PC-9 (cell line): Measurements from ENCODE around the gene FBH1. TPM values are rescaled to one million over a fixed set of nuclear protein-coding genes. Genes with fewer than 3 reads are reported as not detected.

Experiments used
- BruUV-seq: library from RNA; stranded (reverse); fragments of 400-500 nt; replicated peaks from 2 replicates; lab custom pipeline; 2021; lab: Mats Ljungman, UMichigan
- CTCF ChIA-PET: fragments of 300-600 bp; sonication (Branson Sonifier 250); formaldehyde crosslinking; loops from one replicate; lab custom pipeline; 2022; ENCODE audit warnings: antibody characterized with exemption; lab: Charles Lee
- POLR2A ChIA-PET: fragments of 300-600 bp; sonication (Branson Sonifier 250); formaldehyde crosslinking; loops from one replicate; lab custom pipeline; 2022; ENCODE audit warnings: antibody characterized with exemption; ENCODE audit not compliant: unreplicated experiment; lab: Charles Lee
- DNase-seq, 2 experiments: peaks; one replicate each; pipeline versions ENCODE4 v3.0.0 to v3.0.0-alpha.2; 2015 to 2022; ENCODE audit warnings: mixed read lengths in 1 of 2
- H2AFZ ChIP-seq: fragments of 200-600 bp; sonication (generic); 2 replicates; pipeline ENCODE4 v1.8.1; 2017; ENCODE audit warnings: antibody characterized with exemption
- H3F3A ChIP-seq: fragments of 200-600 bp; sonication (generic); 2 replicates; pipeline ENCODE4 v1.8.1; 2017; ENCODE audit warnings: antibody characterized with exemption, mild to moderate bottlenecking, low read depth; ENCODE audit not compliant: insufficient read depth
- H3K27ac ChIP-seq: fragments of 200-600 bp; sonication (generic); 2 replicates; pipeline ENCODE4 v1.6.1; 2016; ENCODE audit warnings: mixed run types
- H3K27me3 ChIP-seq: fragments of 200-600 bp; sonication (generic); 2 replicates; pipeline ENCODE4 v1.6.1; 2016; ENCODE audit warnings: low read depth, mixed run types; ENCODE audit not compliant: insufficient read depth
- H3K36me3 ChIP-seq: fragments of 200-600 bp; sonication (generic); 2 replicates; pipeline ENCODE4 v1.6.1; 2016; ENCODE audit warnings: low read depth, mixed run types
- H3K4me1 ChIP-seq: fragments of 200-600 bp; sonication (generic); replicated peaks from 2 replicates; pipeline ENCODE4 v1.6.1; 2016; ENCODE audit warnings: mixed run types; ENCODE audit not compliant: insufficient read depth
- H3K4me2 ChIP-seq: fragments of 200-600 bp; sonication (generic); 2 replicates; pipeline ENCODE4 v1.6.1; 2017; ENCODE audit warnings: mixed run types
- H3K4me3 ChIP-seq: fragments of 200-600 bp; sonication (generic); 2 replicates; pipeline ENCODE4 v1.6.1; 2016; ENCODE audit warnings: mixed run types
- H3K79me2 ChIP-seq: fragments of 200-600 bp; sonication (generic); 2 replicates; pipeline ENCODE4 v1.6.1; 2017; ENCODE audit warnings: low read depth, mixed run types
- H3K9me2 ChIP-seq: fragments of 200-600 bp; sonication (generic); 2 replicates; pipeline ENCODE4 v1.8.1; 2017; ENCODE audit warnings: mild to moderate bottlenecking; ENCODE audit not compliant: insufficient read depth
- H3K9me3 ChIP-seq: fragments of 200-600 bp; sonication (generic); 2 replicates; pipeline ENCODE4 v1.8.1; 2016; ENCODE audit warnings: low read depth; ENCODE audit not compliant: insufficient read depth
- H4K20me1 ChIP-seq: fragments of 200-600 bp; sonication (generic); 2 replicates; pipeline ENCODE4 v1.8.1; 2017; ENCODE audit not compliant: insufficient read depth
- EZH2 ChIP-seq: fragments of 200-600 bp; sonication (generic); IDR thresholded peaks from 2 replicates; pipeline ENCODE4 v1.8.0; 2017; ENCODE audit warnings: antibody characterized with exemption, low read depth
- intact Hi-C: fragments of 100-400 bp; cut with micrococcal nuclease; formaldehyde crosslinking; loops from one replicate; pipeline ENCODE4 v1.10.0; 2022; ENCODE audit not compliant: unreplicated experiment
- total RNA-seq: library from RNA; stranded (reverse); gene quantifications from 2 replicates; pipeline ENCODE4 v1.2.3, GENCODE V29; 2021
- TF ChIP-seq, protein P1 (sequence below): fragments of 200-600 bp; sonication (generic); conservative IDR thresholded peaks from 2 replicates; pipeline ENCODE4 v1.6.1; 2017; ENCODE audit warnings: mixed run types, antibody characterized with exemption, mild to moderate bottlenecking, moderate library complexity

Gene FBH1
- total RNA-seq, 1 experiment from 2014 or later: 68.0 TPM

DNA sequence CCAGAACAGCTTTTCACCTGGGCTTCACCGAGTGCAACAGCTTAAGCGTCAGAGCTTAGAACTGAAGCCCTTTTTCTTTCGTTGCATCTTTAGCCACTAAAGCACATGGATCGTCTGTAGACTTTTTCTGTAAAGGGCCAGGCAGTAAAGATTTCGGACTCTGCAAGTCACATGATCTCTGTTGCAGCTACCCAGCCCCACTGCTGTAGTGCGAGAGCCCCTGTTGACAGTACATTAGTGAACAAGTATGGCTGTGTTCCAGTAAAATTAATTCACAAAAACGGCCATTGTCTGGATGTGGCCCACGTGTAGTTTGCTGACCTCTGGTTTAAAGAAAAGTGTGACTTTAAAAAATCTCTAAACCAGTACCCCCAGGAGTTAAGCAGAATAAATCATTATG is 39.4 kb downstream of the FBH1 start:
- no peaks in the 10 kb centered on the region for H4K20me1 ChIP-seq
- H3K4me2 ChIP-seq: no peak overlapping the region
- no TSS peak for BruUV-seq
- H3K4me3 ChIP-seq: no peak overlapping the region
- no peaks in the 10 kb centered on the region for H3K4me1 ChIP-seq
- no peak overlapping the region for H2AFZ ChIP-seq
- DNase-seq: no peak
- H3K36me3 ChIP-seq: peaks cover 3% of the 10 kb centered on the region; the same call in 1 of the 2 replicates
- TF ChIP-seq, protein P1, sequence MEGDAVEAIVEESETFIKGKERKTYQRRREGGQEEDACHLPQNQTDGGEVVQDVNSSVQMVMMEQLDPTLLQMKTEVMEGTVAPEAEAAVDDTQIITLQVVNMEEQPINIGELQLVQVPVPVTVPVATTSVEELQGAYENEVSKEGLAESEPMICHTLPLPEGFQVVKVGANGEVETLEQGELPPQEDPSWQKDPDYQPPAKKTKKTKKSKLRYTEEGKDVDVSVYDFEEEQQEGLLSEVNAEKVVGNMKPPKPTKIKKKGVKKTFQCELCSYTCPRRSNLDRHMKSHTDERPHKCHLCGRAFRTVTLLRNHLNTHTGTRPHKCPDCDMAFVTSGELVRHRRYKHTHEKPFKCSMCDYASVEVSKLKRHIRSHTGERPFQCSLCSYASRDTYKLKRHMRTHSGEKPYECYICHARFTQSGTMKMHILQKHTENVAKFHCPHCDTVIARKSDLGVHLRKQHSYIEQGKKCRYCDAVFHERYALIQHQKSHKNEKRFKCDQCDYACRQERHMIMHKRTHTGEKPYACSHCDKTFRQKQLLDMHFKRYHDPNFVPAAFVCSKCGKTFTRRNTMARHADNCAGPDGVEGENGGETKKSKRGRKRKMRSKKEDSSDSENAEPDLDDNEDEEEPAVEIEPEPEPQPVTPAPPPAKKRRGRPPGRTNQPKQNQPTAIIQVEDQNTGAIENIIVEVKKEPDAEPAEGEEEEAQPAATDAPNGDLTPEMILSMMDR: no peak
- TF ChIP-seq EZH2: no peak
- intact Hi-C loops: no loop called here
- no peaks in the 10 kb centered on the region for H3K9me2 ChIP-seq
- ChIA-PET CTCF (no interaction called here), POLR2A (no interaction called here)
- no peak overlapping the region for H3K27ac ChIP-seq
- no peaks in the 10 kb centered on the region for H3K27me3 ChIP-seq
- no peaks in the 10 kb centered on the region for H3K79me2 ChIP-seq
- no peaks in the 10 kb centered on the region for H3F3A ChIP-seq
- H3K9me3 ChIP-seq: no peaks in the 10 kb centered on the region

DNA sequence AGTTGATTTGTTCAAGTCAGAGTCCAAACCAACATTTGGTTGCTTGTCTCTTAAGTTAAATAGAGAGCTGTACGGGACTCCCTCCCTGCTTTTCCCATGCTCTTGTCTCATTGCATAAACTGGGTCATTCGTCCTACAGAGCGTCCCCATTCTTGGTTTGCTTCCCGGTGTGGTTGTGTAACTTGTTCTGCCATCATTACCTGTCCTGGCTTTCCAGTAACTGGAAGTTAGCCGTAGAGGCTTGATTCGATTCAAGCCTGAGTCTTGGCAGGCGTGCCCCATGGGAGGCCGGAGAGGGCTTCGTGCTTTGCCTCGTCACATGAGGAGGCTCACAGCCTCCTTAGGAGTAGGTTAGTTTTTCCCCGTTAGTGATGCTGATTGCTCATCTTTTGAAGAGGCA is 40.2 kb downstream of the FBH1 start:
- no TSS peak for BruUV-seq
- Histone ChIP-seq H3K9me3 (no peaks in the 10 kb centered on the region), H3K4me2 (no peak overlapping the region), H3K27ac (no peak overlapping the region), H3K4me1 (no peaks in the 10 kb centered on the region), H3K79me2 (no peaks in the 10 kb centered on the region), H3K4me3 (no peak overlapping the region), H3K9me2 (no peaks in the 10 kb centered on the region), H3K36me3 (peaks cover 3% of the 10 kb centered on the region; the same call in 1 of the 2 replicates), H2AFZ (no peak overlapping the region), H3K27me3 (no peaks in the 10 kb centered on the region), H3F3A (no peaks in the 10 kb centered on the region), H4K20me1 (no peaks in the 10 kb centered on the region)
- intact Hi-C loops: no loop called here
- POLR2A ChIA-PET: no interaction called here
- no peak for DNase-seq
- TF ChIP-seq EZH2: no peak
- TF ChIP-seq, protein P1: no peak
- CTCF ChIA-PET: no interaction called here

GRCh38 chr10:5932345-5932744 is 42.3 kb downstream of the FBH1 start:
- POLR2A ChIA-PET: no interaction called here
- CTCF ChIA-PET: no interaction called here

More at GRCh38 chr10:5932345-5932744, 42.3 kb downstream of the FBH1 start:
- no peaks in the 10 kb centered on the region for H3K27me3 ChIP-seq
- H3K4me2 ChIP-seq: no peak overlapping the region
- no peak overlapping the region for H2AFZ ChIP-seq
- H3K27ac ChIP-seq: no peak overlapping the region
- no peaks in the 10 kb centered on the region for H3K9me2 ChIP-seq
- no peaks in the 10 kb centered on the region for H3K79me2 ChIP-seq
- H3K9me3 ChIP-seq: no peaks in the 10 kb centered on the region
- no peaks in the 10 kb centered on the region for H3F3A ChIP-seq
- BruUV-seq: no TSS peak
- TF ChIP-seq, protein P1: no peak
- TF ChIP-seq EZH2: no peak
- no peaks in the 10 kb centered on the region for H3K4me1 ChIP-seq
- no peak for DNase-seq
- intact Hi-C loops: no loop called here
- H3K4me3 ChIP-seq: no peak overlapping the region
- peaks cover 3% of the 10 kb centered on the region; the same call in 1 of the 2 replicates for H3K36me3 ChIP-seq
- no peaks in the 10 kb centered on the region for H4K20me1 ChIP-seq
